Stimulated activated effector memory CD8-positive, alpha-beta T cell treated with anti-CD3 and anti-CD28 coated beads, Interleukin-12 subunit alpha, Interleukin-12 subunit beta, amount 100 ng/mL, for 72 hours (primary cell): ENCODE measurements around the gene TCTN1.

Experiments
- ATAC-seq: fragments of 150-1000 bp; cut with Tn5 transposase; 2 replicates; pipeline ENCODE4 v1.10.0; 2021
- DNase-seq, 2 donors: peaks; one replicate each; pipeline ENCODE4 v3.0.0; 2021 to 2022; ENCODE audit warnings: low spot score in 2 of 2
- H3K27ac Mint-ChIP-seq: one replicate; pipeline ENCODE4 v1.8.0; 2022; ENCODE audit warnings: mild to moderate bottlenecking, mixed read lengths
- H3K36me3 Mint-ChIP-seq: one replicate; pipeline ENCODE4 v1.8.0; 2022; ENCODE audit warnings: mild to moderate bottlenecking, mixed read lengths
- H3K4me1 Mint-ChIP-seq: one replicate; pipeline ENCODE4 v1.8.0; 2022; ENCODE audit warnings: mixed read lengths
- H3K4me3 Mint-ChIP-seq: one replicate; pipeline ENCODE4 v1.8.0; 2022; ENCODE audit warnings: mild to moderate bottlenecking, mixed read lengths
- H3K9me3 Mint-ChIP-seq: one replicate; pipeline ENCODE4 v1.8.0; 2022; ENCODE audit warnings: mixed read lengths

Gene TCTN1

DNA sequence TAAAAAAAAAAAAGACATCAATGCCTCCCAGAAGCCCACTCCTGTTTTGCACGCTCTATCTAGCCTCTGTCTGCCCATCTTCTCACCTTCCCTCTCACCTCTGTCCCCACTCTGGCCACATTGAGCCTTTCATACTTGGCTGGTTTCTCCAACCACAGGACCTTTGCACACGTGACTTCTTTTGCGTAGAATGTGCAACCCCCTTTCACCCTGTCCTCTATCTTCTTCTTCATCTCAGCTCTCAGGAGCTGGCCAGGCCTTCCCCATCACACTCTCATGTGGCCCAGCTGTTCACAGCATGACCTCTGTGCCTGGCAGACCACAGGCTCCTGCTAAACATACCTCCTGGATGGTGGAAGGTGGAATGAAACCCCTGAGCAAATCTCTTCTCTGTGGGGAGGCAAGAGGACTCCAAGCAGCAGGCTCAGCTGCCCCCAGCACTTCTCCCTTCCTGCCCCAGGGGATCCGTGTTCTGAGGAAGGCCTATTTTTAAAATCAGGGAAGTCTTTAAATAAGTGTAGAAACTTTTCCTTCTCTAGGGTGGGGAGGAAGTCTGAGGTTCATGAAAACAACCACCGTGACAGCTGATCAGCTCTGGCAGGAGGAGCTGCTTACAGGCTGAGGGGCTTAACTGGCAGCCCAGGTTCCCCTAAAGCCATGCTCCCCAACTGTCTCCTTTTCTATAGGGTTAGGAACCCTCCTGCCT lies 63.4 kb downstream of the TCTN1 start:
- ATAC-seq (peak; percentile 51), DNase-seq (no peak)
- peaks cover 19% of the 10 kb centered on the region for H3K4me1 Mint-ChIP-seq
- no peaks in the 10 kb centered on the region for H3K36me3 Mint-ChIP-seq
- H3K4me3 Mint-ChIP-seq: peak overlapping the region; percentile 30
- peaks cover 3% of the 10 kb centered on the region for H3K9me3 Mint-ChIP-seq
- peak overlapping the region; percentile 88 for H3K27ac Mint-ChIP-seq

DNA sequence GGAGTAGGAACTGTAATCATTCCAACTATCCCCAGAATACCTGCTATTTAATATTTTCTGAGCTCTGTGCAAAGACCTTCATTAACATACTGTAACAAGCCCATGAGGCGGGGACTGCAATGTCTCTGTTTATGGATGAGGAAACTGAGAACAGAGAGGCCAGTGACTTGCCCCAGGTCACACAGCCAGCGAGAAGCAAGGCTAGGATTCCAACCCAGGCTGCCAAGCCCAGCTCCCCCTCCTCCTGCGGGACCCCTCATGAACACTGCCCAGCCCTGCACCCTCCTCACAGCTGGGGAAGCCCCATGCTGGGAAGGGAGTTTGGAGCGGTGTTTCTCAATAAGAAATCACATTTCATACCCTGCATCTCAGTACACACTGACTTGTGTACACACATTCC lies 64.1 kb downstream of the TCTN1 start:
- DNase-seq (no peak), ATAC-seq (no peak)
- Mint-ChIP-seq H3K4me1 (peaks cover 19% of the 10 kb centered on the region), H3K4me3 (peak overlapping the region; percentile 30), H3K36me3 (no peaks in the 10 kb centered on the region), H3K27ac (peak overlapping the region; percentile 88), H3K9me3 (peaks cover 3% of the 10 kb centered on the region)

DNA sequence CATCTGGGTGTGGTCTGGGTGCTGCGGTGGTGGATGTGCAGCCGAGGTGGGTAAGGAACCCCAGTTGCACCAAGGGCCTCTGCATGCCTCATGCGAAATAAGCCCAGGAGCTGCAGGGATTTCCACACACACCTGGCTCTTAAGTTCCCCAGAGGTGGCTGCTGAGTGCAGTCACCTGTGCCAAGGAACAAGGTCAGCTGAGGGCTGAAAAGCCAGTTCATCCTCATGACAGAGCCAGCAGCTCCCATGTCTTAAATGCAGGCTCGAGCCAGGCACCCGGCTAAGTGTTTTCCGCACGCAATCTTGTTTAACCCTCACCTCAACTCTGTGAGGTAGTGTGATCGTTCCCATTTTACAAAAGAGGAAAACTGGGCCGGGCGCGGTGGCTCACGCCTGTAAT lies 65.3 kb downstream of the TCTN1 start:
- DNase-seq (no peak), ATAC-seq (no peak)
- Mint-ChIP-seq H3K36me3 (no peaks in the 10 kb centered on the region), H3K4me1 (peaks cover 20% of the 10 kb centered on the region), H3K9me3 (peaks cover 3% of the 10 kb centered on the region), H3K27ac (no peak overlapping the region), H3K4me3 (no peak overlapping the region)

- Mint-ChIP-seq H3K4me1 (peaks cover 23% of the 10 kb centered on the region), H3K27ac (peak overlapping the region; percentile 55), H3K4me3 (no peak overlapping the region), H3K9me3 (no peaks in the 10 kb centered on the region), H3K36me3 (no peaks in the 10 kb centered on the region)
- DNase-seq (no peak), ATAC-seq (no peak)
Observed at GRCh38 chr12:110680032-110680431, 66.1 kb downstream of the TCTN1 start.

- ATAC-seq (no peak), DNase-seq (no peak)
- no peak overlapping the region for H3K27ac Mint-ChIP-seq
- peaks cover 19% of the 10 kb centered on the region for H3K4me1 Mint-ChIP-seq
- no peak overlapping the region for H3K4me3 Mint-ChIP-seq
- no peaks in the 10 kb centered on the region for H3K36me3 Mint-ChIP-seq
- H3K9me3 Mint-ChIP-seq: no peaks in the 10 kb centered on the region
Observed at GRCh38 chr12:110683888-110684287, 70.0 kb downstream of the TCTN1 start.

DNA sequence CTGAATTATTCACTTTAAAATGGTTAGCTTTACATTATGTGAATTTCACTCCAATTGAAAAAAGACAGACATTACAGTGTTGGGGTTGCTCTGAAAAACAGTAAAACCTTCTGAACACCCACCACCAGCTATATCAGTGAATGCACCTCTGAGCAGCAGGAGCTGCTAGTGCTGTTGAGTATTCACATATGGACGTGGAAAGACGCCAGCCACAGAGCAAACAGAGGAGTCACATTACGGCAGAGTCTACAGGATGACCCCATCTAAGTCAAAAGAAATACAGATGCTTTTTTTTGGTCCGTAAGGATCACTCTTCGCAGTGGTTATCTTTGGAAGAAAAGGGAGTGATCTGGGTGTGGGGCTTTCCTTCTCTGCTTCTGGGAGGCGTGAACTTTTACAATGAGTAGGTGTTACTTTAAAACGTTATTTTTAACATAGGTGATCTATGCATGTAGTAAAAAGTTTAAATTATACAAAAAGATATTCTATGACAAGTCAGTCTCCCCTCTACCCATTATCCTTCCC lies 70.4 kb downstream of the TCTN1 start:
- no peaks in the 10 kb centered on the region for H3K36me3 Mint-ChIP-seq
- no peak for DNase-seq
- no peak overlapping the region for H3K27ac Mint-ChIP-seq
- H3K4me1 Mint-ChIP-seq: peaks cover 21% of the 10 kb centered on the region
- H3K4me3 Mint-ChIP-seq: no peak overlapping the region
- no peaks in the 10 kb centered on the region for H3K9me3 Mint-ChIP-seq
- no peak for ATAC-seq

GRCh38 chr12:110686294-110686903 lies 72.5 kb downstream of the TCTN1 start:
- Mint-ChIP-seq H3K4me1 (peaks cover 34% of the 10 kb centered on the region), H3K4me3 (peak overlapping the region; percentile 92), H3K27ac (no peak overlapping the region), H3K36me3 (no peaks in the 10 kb centered on the region), H3K9me3 (no peaks in the 10 kb centered on the region)
- ATAC-seq: no peak
- no peak for DNase-seq

GRCh38 chr12:110687396-110688169 lies 73.7 kb downstream of the TCTN1 start:
- Mint-ChIP-seq H3K4me1 (peaks cover 34% of the 10 kb centered on the region), H3K36me3 (no peaks in the 10 kb centered on the region), H3K27ac (peak overlapping the region; percentile 18), H3K9me3 (no peaks in the 10 kb centered on the region), H3K4me3 (peak overlapping the region; percentile 92)
- no peak for DNase-seq
- ATAC-seq: no peak

DNA sequence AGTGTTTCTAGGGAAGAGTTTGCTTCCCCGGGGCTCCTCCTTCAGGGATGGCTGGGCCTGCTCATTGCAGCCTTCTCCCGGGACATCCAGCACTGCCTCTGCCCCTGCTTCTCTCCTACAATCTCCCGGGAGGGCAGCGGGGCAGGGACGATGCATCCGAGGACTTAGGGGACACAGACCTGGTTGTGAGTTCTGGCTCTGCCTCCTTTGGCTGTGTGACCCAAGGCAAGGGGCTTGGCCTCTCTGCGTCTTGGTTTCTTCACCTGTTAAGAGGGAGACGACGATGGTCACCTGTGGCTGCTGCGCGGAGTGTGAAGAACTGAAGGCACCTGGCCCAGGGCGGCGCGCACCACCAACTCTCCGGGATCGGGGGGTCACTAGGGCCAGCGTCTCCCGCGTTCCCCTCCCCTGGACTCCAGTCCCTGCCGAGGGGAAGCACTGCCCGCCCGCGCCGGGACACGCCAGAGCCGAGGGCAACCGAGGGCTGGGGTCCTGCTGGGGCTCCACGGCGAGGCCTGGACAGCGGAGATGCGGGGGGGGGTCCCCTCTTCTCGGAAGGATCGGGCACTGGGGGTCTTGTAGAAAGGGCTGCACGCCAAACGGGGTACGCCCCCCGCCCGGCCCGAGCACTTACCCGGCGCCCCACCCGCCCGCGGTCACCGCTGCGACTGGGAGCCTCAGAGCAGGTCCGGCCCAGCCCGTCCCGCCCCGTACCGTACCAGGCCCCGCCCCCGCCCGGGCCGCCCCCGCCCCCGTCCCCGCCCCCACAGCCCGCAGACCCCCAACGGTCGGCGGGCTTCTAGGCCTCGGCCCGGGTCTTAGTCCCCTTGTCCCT lies 74.7 kb downstream of the TCTN1 start, which contains the start of gene HVCN1:
Gene HVCN1, minus strand, starts transcription at position 670 of the 835 bp plus-strand sequence. CDS start 5,870 bp downstream, outside the sequence.
- Mint-ChIP-seq H3K4me1 (peaks cover 34% of the 10 kb centered on the region), H3K4me3 (peak within 1 kb of the TSS; percentile 92), H3K36me3 (no peaks in the 10 kb centered on the region), H3K27ac (peak within 1 kb of the TSS; percentile 94), H3K9me3 (no peaks in the 10 kb centered on the region)
- DNase-seq (no peak), ATAC-seq (peak; percentile 68)

- H3K4me1 Mint-ChIP-seq: peaks cover 30% of the 10 kb centered on the region
- no peaks in the 10 kb centered on the region for H3K9me3 Mint-ChIP-seq
- H3K4me3 Mint-ChIP-seq: peak overlapping the region; percentile 92
- ATAC-seq (peak; percentile 83), DNase-seq (peak; percentile 33 to 82)
- peak overlapping the region; percentile 94 for H3K27ac Mint-ChIP-seq
- no peaks in the 10 kb centered on the region for H3K36me3 Mint-ChIP-seq
Observed at GRCh38 chr12:110689281-110690126, 75.6 kb downstream of the TCTN1 start.

GRCh38 chr12:110690127-110690430 lies 76.2 kb downstream of the TCTN1 start:
- ATAC-seq (no peak), DNase-seq (no peak)
- H3K4me1 Mint-ChIP-seq: peaks cover 30% of the 10 kb centered on the region
- peak overlapping the region; percentile 94 for H3K27ac Mint-ChIP-seq
- peak overlapping the region; percentile 92 for H3K4me3 Mint-ChIP-seq
- no peaks in the 10 kb centered on the region for H3K36me3 Mint-ChIP-seq
- H3K9me3 Mint-ChIP-seq: no peaks in the 10 kb centered on the region

DNA sequence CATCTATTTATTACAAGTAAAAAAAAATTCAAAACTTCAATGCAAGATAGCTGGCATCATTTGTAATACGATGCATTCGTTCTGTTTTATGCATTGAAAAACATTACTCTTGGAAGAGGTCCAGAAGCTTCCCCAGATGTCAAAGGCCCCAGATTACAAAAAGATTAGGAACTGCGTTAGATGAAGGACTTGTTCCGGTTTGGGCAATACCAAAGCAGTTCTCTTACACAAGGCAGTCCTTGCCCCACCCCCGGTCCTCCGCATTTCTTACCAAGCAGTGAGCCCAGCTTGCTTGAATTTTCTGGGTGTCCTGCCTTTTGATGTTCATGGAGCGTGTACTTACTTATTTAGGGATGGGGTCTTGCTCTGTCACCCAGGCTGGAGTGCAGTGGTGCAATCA lies 79.8 kb downstream of the TCTN1 start:
- Mint-ChIP-seq H3K9me3 (no peaks in the 10 kb centered on the region), H3K4me1 (peaks cover 24% of the 10 kb centered on the region), H3K27ac (no peak overlapping the region), H3K36me3 (no peaks in the 10 kb centered on the region), H3K4me3 (no peak overlapping the region)
- ATAC-seq (no peak), DNase-seq (no peak)

GRCh38 chr12:110694330-110694901 lies 80.5 kb downstream of the TCTN1 start:
- no peak for ATAC-seq
- H3K27ac Mint-ChIP-seq: peak overlapping the region; percentile 52
- no peaks in the 10 kb centered on the region for H3K9me3 Mint-ChIP-seq
- H3K4me1 Mint-ChIP-seq: peaks cover 21% of the 10 kb centered on the region
- H3K4me3 Mint-ChIP-seq: no peak overlapping the region
- no peaks in the 10 kb centered on the region for H3K36me3 Mint-ChIP-seq
- no peak for DNase-seq

- ATAC-seq (no peak), DNase-seq (no peak)
- Mint-ChIP-seq H3K36me3 (no peaks in the 10 kb centered on the region), H3K4me1 (peaks cover 9% of the 10 kb centered on the region), H3K4me3 (no peak overlapping the region), H3K27ac (peak overlapping the region; percentile 1), H3K9me3 (no peaks in the 10 kb centered on the region)
Observed at GRCh38 chr12:110696283-110696682, 82.4 kb downstream of the TCTN1 start.
